Right atrium auricular region (tissue), 2 donors: ENCODE data around the gene VIPR1. TPM values are rescaled to one million over a fixed set of nuclear protein-coding genes. Genes with fewer than 3 reads are reported as not detected.

Experiments
- DNase-seq: peaks from one replicate; pipeline ENCODE4 v3.0.0-alpha.2; 2019; ENCODE audit warnings: low spot score
- H3K27ac ChIP-seq, 2 donors: fragments of 200-600 bp; sonication (generic); 1 replicate in 1 of 2; 2 replicates in 1 of 2; pipeline ENCODE4 v1.5.1; 2016 to 2019
- H3K27me3 ChIP-seq, 2 donors: fragments of 200-600 bp; sonication (generic); one replicate each; pipeline versions ENCODE4 v1.5.1 to v1.6.0; 2017 to 2019
- H3K36me3 ChIP-seq: fragments of 200-600 bp; sonication (generic); one replicate; pipeline ENCODE4 v1.5.1; 2016
- H3K4me1 ChIP-seq, 2 donors: fragments of 200-600 bp; sonication (generic); one replicate each; pipeline versions ENCODE4 v1.5.1 to v1.6.0; 2017 to 2019
- H3K4me3 ChIP-seq, 2 donors: fragments of 200-600 bp; sonication (generic); 1 replicate in 1 of 2; 2 replicates in 1 of 2; pipeline ENCODE4 v1.5.1; 2017 to 2019; ENCODE audit warnings: mild to moderate bottlenecking in 1 of 2, moderate library complexity in 1 of 2
- H3K9me3 ChIP-seq, 2 donors: fragments of 200-600 bp; sonication (generic); one replicate each; pipeline ENCODE4 v1.5.1; 2019
- total RNA-seq, 2 donors: library from RNA; depleted of rRNA; stranded (reverse); fragments of >200 nt; gene quantifications; one replicate each; pipeline ENCODE4 v1.1.0, GENCODE V29; 2016
- TF ChIP-seq, protein P1 (sequence below), 2 donors: fragments of 200-600 bp; sonication (generic); IDR thresholded peaks; one replicate each; pipeline ENCODE4 v1.5.1; 2019; ENCODE audit warnings: antibody characterized with exemption in 2 of 2

VIPR1 gene
- total RNA-seq, 2 donors from 2014 or later: 6.2 to 21.0 TPM

- H3K36me3 ChIP-seq: no peaks in the 10 kb centered on the region
- no peak overlapping the region for H3K27ac ChIP-seq
- H3K27me3 ChIP-seq: no peaks in the 10 kb centered on the region
- H3K9me3 ChIP-seq: peaks cover 0 to 14% of the 10 kb centered on the region in 2 donors
- peaks cover 0 to 3% of the 10 kb centered on the region in 2 donors for H3K4me1 ChIP-seq
- DNase-seq: no peak
- TF ChIP-seq, protein P1, sequence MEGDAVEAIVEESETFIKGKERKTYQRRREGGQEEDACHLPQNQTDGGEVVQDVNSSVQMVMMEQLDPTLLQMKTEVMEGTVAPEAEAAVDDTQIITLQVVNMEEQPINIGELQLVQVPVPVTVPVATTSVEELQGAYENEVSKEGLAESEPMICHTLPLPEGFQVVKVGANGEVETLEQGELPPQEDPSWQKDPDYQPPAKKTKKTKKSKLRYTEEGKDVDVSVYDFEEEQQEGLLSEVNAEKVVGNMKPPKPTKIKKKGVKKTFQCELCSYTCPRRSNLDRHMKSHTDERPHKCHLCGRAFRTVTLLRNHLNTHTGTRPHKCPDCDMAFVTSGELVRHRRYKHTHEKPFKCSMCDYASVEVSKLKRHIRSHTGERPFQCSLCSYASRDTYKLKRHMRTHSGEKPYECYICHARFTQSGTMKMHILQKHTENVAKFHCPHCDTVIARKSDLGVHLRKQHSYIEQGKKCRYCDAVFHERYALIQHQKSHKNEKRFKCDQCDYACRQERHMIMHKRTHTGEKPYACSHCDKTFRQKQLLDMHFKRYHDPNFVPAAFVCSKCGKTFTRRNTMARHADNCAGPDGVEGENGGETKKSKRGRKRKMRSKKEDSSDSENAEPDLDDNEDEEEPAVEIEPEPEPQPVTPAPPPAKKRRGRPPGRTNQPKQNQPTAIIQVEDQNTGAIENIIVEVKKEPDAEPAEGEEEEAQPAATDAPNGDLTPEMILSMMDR (IDR thresholded peaks at IDR 0.05): no peak
- H3K4me3 ChIP-seq: no peak overlapping the region
These were observed 23.6 kb upstream of the VIPR1 start for GRCh38 chr3:42478830-42479229.

- peak; percentile 38 for DNase-seq
- Histone ChIP-seq H3K4me1 (peaks cover 0 to 13% of the 10 kb centered on the region in 2 donors), H3K9me3 (peaks cover 0 to under 1% of the 10 kb centered on the region in 2 donors), H3K4me3 (no peak overlapping the region), H3K36me3 (no peaks in the 10 kb centered on the region), H3K27ac (no peak overlapping the region), H3K27me3 (no peaks in the 10 kb centered on the region)
- TF ChIP-seq, protein P1 (IDR thresholded peaks at IDR 0.05): no peak
These were observed 15.5 kb upstream of the VIPR1 start for GRCh38 chr3:42486814-42487565.

- TF ChIP-seq, protein P1 (IDR thresholded peaks at IDR 0.05): no peak
- H3K4me1 ChIP-seq: peaks cover 0 to 13% of the 10 kb centered on the region in 2 donors
- no peak overlapping the region for H3K27ac ChIP-seq
- no peaks in the 10 kb centered on the region for H3K27me3 ChIP-seq
- H3K9me3 ChIP-seq: no peaks in the 10 kb centered on the region
- H3K4me3 ChIP-seq: no peak overlapping the region
- peak; percentile 28 for DNase-seq
- no peaks in the 10 kb centered on the region for H3K36me3 ChIP-seq
These were observed 13.8 kb upstream of the VIPR1 start for GRCh38 chr3:42488687-42489086.

DNA sequence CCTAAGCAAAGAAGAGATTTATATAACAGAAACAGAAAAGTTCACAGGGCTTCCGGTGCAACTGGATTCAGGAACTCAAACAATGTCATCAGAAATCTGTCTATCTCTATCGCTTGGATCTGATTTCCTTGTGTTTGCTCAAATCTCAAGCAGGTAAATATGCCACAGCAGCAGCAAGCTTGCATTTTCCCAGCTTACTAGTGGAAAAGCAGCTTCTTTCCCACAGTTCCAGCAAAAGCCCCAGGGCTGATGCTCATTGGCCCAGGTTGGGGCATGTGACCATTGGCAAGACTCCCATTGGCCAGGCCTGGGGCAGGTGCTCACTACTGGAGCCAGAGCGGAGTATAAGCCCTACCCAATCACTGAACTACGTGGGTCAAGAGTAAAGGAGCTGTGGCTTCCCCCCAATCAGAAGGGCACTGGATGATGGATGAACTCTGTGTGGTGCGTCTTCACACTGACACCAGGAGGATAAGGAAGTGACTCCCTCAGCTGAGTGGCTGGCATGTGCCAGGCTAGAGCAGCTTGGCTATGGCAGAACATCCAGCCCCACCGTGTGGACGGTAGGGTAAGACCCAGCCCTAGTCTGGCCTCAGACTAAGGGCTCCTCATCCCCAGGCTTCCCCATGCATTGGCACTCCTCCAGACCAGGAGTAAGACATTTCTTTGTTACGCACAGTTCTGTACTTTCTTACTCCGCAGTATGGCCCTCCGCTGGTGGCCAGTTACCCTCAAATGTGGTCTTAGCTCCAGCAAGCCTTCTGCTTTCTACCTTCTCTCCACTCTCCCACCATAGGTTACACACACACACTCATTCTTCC, 13.1 kb upstream of the VIPR1 start:
- no peak overlapping the region for H3K4me3 ChIP-seq
- no peaks in the 10 kb centered on the region for H3K9me3 ChIP-seq
- DNase-seq: peak; percentile 52
- TF ChIP-seq, protein P1 (IDR thresholded peaks at IDR 0.05): no peak
- no peaks in the 10 kb centered on the region for H3K27me3 ChIP-seq
- no peaks in the 10 kb centered on the region for H3K36me3 ChIP-seq
- peak overlapping the region; percentile 59 to 69 for H3K27ac ChIP-seq
- peaks cover 0 to 13% of the 10 kb centered on the region in 2 donors for H3K4me1 ChIP-seq

DNA sequence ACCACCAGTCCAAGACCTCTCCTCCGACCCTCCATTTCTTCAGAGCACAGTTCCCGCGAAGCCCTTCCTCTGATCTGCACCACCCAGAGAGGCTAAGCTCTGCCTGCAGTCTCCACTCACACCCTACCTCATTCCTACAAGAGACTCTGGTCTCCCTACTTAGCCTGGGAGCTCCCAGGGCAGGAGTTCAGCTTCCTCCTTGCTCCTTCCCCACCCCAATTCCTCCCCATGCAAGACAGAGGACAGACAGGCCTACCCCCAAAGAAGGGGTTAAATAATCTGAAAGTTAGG, 12.6 kb upstream of the VIPR1 start:
- Histone ChIP-seq H3K27me3 (no peaks in the 10 kb centered on the region), H3K9me3 (no peaks in the 10 kb centered on the region), H3K4me1 (peaks cover 0 to 13% of the 10 kb centered on the region in 2 donors), H3K36me3 (no peaks in the 10 kb centered on the region), H3K4me3 (no peak overlapping the region), H3K27ac (peak overlapping the region; percentile 59 to 69)
- TF ChIP-seq, protein P1 (IDR thresholded peaks at IDR 0.05): no peak
- peak; percentile 21 for DNase-seq
